Measurements from ENCODE around the gene COMMD7.
"Not testable (repeated sequence)": the region's sequence is repeated elsewhere in the genome, so short reads cannot be mapped to it uniquely, and the experiment has no call there.

The COMMD7 gene

GRCh38 chr20:32727683-32728082 lies 15.6 kb downstream of the COMMD7 start:
- intact Hi-C loops (cut with micrococcal nuclease), result no loop called here
- H3K27me3 Mint-ChIP-seq, result no peaks in the 10 kb centered on the region
- H3K4me3 Mint-ChIP-seq, result no peak overlapping the region
- no peaks in the 10 kb centered on the region for H3K9me3 Mint-ChIP-seq
- H3K27ac Mint-ChIP-seq, result no peak overlapping the region
- peaks cover 12% of the 10 kb centered on the region for H3K4me1 Mint-ChIP-seq (ENCODE audit: low read depth)
- H3K36me3 Mint-ChIP-seq (ENCODE audit: low read depth), result peaks cover 72% of the 10 kb centered on the region

- Mint-ChIP-seq H3K27me3 (no peaks in the 10 kb centered on the region), H3K27ac (no peak overlapping the region), H3K4me1 (ENCODE audit: low read depth) (no peaks in the 10 kb centered on the region), H3K4me3 (no peak overlapping the region), H3K36me3 (ENCODE audit: low read depth) (peaks cover 84% of the 10 kb centered on the region), H3K9me3 (no peaks in the 10 kb centered on the region)
- intact Hi-C loops (cut with micrococcal nuclease), result no loop called here
Observed at GRCh38 chr20:32718749-32719348, 24.4 kb downstream of the COMMD7 start.

- Mint-ChIP-seq H3K27me3 (no peaks in the 10 kb centered on the region), H3K9me3 (no peaks in the 10 kb centered on the region), H3K36me3 (ENCODE audit: low read depth) (peaks cover 48% of the 10 kb centered on the region), H3K27ac (no peak overlapping the region), H3K4me3 (no peak overlapping the region), H3K4me1 (ENCODE audit: low read depth) (peaks cover 9% of the 10 kb centered on the region)
- intact Hi-C loops (cut with micrococcal nuclease), result no loop called here
Observed at GRCh38 chr20:32711346-32711745, 31.9 kb downstream of the COMMD7 start.

GRCh38 chr20:32709632-32710121 lies 33.6 kb downstream of the COMMD7 start:
- no peaks in the 10 kb centered on the region for H3K9me3 Mint-ChIP-seq
- H3K36me3 Mint-ChIP-seq (ENCODE audit: low read depth), result peaks cover 51% of the 10 kb centered on the region
- H3K27ac Mint-ChIP-seq, result no peak overlapping the region
- H3K27me3 Mint-ChIP-seq, result no peaks in the 10 kb centered on the region
- intact Hi-C loops (cut with micrococcal nuclease), result no loop called here
- H3K4me3 Mint-ChIP-seq, result no peak overlapping the region
- H3K4me1 Mint-ChIP-seq (ENCODE audit: low read depth), result peaks cover 9% of the 10 kb centered on the region

GRCh38 chr20:32709029-32709631 lies 34.1 kb downstream of the COMMD7 start:
- H3K9me3 Mint-ChIP-seq; H3K27me3 Mint-ChIP-seq; H3K27ac Mint-ChIP-seq; H3K4me1 Mint-ChIP-seq (ENCODE audit: low read depth); intact Hi-C loops (cut with micrococcal nuclease); H3K4me3 Mint-ChIP-seq: not testable (repeated sequence)
- peaks cover 51% of the 10 kb centered on the region for H3K36me3 Mint-ChIP-seq (ENCODE audit: low read depth)

GRCh38 chr20:32707691-32708581 lies 35.3 kb downstream of the COMMD7 start:
- no peak overlapping the region for H3K4me3 Mint-ChIP-seq
- intact Hi-C loops (cut with micrococcal nuclease), result no loop called here
- H3K36me3 Mint-ChIP-seq (ENCODE audit: low read depth), result peaks cover 51% of the 10 kb centered on the region
- H3K9me3 Mint-ChIP-seq, result no peaks in the 10 kb centered on the region
- no peak overlapping the region for H3K27ac Mint-ChIP-seq
- H3K27me3 Mint-ChIP-seq, result no peaks in the 10 kb centered on the region
- H3K4me1 Mint-ChIP-seq (ENCODE audit: low read depth), result peaks cover 9% of the 10 kb centered on the region

- H3K27ac Mint-ChIP-seq, result no peak overlapping the region
- no peak overlapping the region for H3K4me3 Mint-ChIP-seq
- intact Hi-C loops (cut with micrococcal nuclease), result no loop called here
- H3K4me1 Mint-ChIP-seq (ENCODE audit: low read depth), result peaks cover 4% of the 10 kb centered on the region
- no peaks in the 10 kb centered on the region for H3K9me3 Mint-ChIP-seq
- no peaks in the 10 kb centered on the region for H3K27me3 Mint-ChIP-seq
- H3K36me3 Mint-ChIP-seq (ENCODE audit: low read depth), result peaks cover 64% of the 10 kb centered on the region
Observed at GRCh38 chr20:32706486-32706885, 36.8 kb downstream of the COMMD7 start.

GRCh38 chr20:32702706-32703425 lies 40.4 kb downstream of the COMMD7 start:
- no peaks in the 10 kb centered on the region for H3K27me3 Mint-ChIP-seq
- peaks cover 81% of the 10 kb centered on the region for H3K36me3 Mint-ChIP-seq (ENCODE audit: low read depth)
- H3K9me3 Mint-ChIP-seq, result no peaks in the 10 kb centered on the region
- no peak overlapping the region for H3K27ac Mint-ChIP-seq
- no peaks in the 10 kb centered on the region for H3K4me1 Mint-ChIP-seq (ENCODE audit: low read depth)
- intact Hi-C loops (cut with micrococcal nuclease), result no loop called here
- H3K4me3 Mint-ChIP-seq, result no peak overlapping the region

- intact Hi-C loops (cut with micrococcal nuclease), result no loop called here
- no peak overlapping the region for H3K4me3 Mint-ChIP-seq
- no peak overlapping the region for H3K27ac Mint-ChIP-seq
- H3K36me3 Mint-ChIP-seq (ENCODE audit: low read depth), result peaks cover 60% of the 10 kb centered on the region
- H3K27me3 Mint-ChIP-seq, result no peaks in the 10 kb centered on the region
- H3K4me1 Mint-ChIP-seq (ENCODE audit: low read depth), result no peaks in the 10 kb centered on the region
- H3K9me3 Mint-ChIP-seq, result no peaks in the 10 kb centered on the region
Observed at GRCh38 chr20:32697608-32698007, 45.7 kb downstream of the COMMD7 start.

- no peak overlapping the region for H3K27ac Mint-ChIP-seq
- H3K9me3 Mint-ChIP-seq, result no peaks in the 10 kb centered on the region
- peaks cover 49% of the 10 kb centered on the region for H3K36me3 Mint-ChIP-seq (ENCODE audit: low read depth)
- no peaks in the 10 kb centered on the region for H3K4me1 Mint-ChIP-seq (ENCODE audit: low read depth)
- no peak overlapping the region for H3K4me3 Mint-ChIP-seq
- intact Hi-C loops (cut with micrococcal nuclease), result no loop called here
- H3K27me3 Mint-ChIP-seq, result no peaks in the 10 kb centered on the region
Observed at GRCh38 chr20:32695089-32695488, 48.2 kb downstream of the COMMD7 start.

GRCh38 chr20:32688966-32689365 lies 54.3 kb downstream of the COMMD7 start:
- H3K27me3 Mint-ChIP-seq; H3K4me3 Mint-ChIP-seq; intact Hi-C loops (cut with micrococcal nuclease); H3K27ac Mint-ChIP-seq; H3K9me3 Mint-ChIP-seq: not testable (repeated sequence)
- Mint-ChIP-seq H3K36me3 (ENCODE audit: low read depth) (peaks cover 23% of the 10 kb centered on the region), H3K4me1 (ENCODE audit: low read depth) (peaks cover 15% of the 10 kb centered on the region)

- no peaks in the 10 kb centered on the region for H3K9me3 Mint-ChIP-seq
- no peak overlapping the region for H3K4me3 Mint-ChIP-seq
- H3K27me3 Mint-ChIP-seq, result no peaks in the 10 kb centered on the region
- H3K4me1 Mint-ChIP-seq (ENCODE audit: low read depth), result peaks cover 15% of the 10 kb centered on the region
- peaks cover 12% of the 10 kb centered on the region for H3K36me3 Mint-ChIP-seq (ENCODE audit: low read depth)
- intact Hi-C loops (cut with micrococcal nuclease), result no loop called here
- no peak overlapping the region for H3K27ac Mint-ChIP-seq
Observed at GRCh38 chr20:32687180-32687532, 56.1 kb downstream of the COMMD7 start.

- H3K4me3 Mint-ChIP-seq, result no peak overlapping the region
- peaks cover 17% of the 10 kb centered on the region for H3K4me1 Mint-ChIP-seq (ENCODE audit: low read depth)
- H3K27ac Mint-ChIP-seq, result no peak overlapping the region
- peaks cover 10% of the 10 kb centered on the region for H3K36me3 Mint-ChIP-seq (ENCODE audit: low read depth)
- intact Hi-C loops (cut with micrococcal nuclease), result no loop called here
- no peaks in the 10 kb centered on the region for H3K27me3 Mint-ChIP-seq
- H3K9me3 Mint-ChIP-seq, result no peaks in the 10 kb centered on the region
Observed at GRCh38 chr20:32686530-32687179, 56.6 kb downstream of the COMMD7 start.
